A673 (cell line): Measurements from ENCODE around the gene TP53I13. TPM values are rescaled to one million over a fixed set of nuclear protein-coding genes. Genes with fewer than 3 reads are reported as not detected.

Experiments
- BruUV-seq: library from RNA; stranded (reverse); fragments of 400-500 nt; replicated peaks from 2 replicates; lab custom pipeline; 2021; lab: Mats Ljungman, UMichigan
- CTCF ChIA-PET: fragments of 300-600 bp; sonication (Branson Sonifier 250); formaldehyde crosslinking; loops from one replicate; lab custom pipeline; 2022; ENCODE audit warnings: antibody characterized with exemption; lab: Charles Lee
- POLR2A ChIA-PET: fragments of 300-600 bp; sonication (Branson Sonifier 250); formaldehyde crosslinking; loops from one replicate; lab custom pipeline; 2022; ENCODE audit warnings: antibody characterized with exemption; ENCODE audit not compliant: low non-redundant PET; lab: Charles Lee
- DNase-seq: peaks from one replicate; pipeline ENCODE4 v3.0.0-alpha.2; 2015; ENCODE audit warnings: low spot score
- H3K27ac ChIP-seq: fragments of 200-600 bp; sonication (generic); 2 replicates; pipeline ENCODE4 v1.5.1; 2016; ENCODE audit warnings: mixed run types, low read depth, mild to moderate bottlenecking, mixed read lengths, antibody characterized with exemption, low read length; ENCODE audit not compliant: poor library complexity, severe bottlenecking
- H3K27me3 ChIP-seq: fragments of 200-600 bp; sonication (generic); replicated peaks from 2 replicates; pipeline ENCODE4 v1.6.1; 2017; ENCODE audit warnings: mixed run types, low read depth, mild to moderate bottlenecking, mixed read lengths, antibody characterized with exemption, low read length; ENCODE audit not compliant: insufficient read depth, poor library complexity
- H3K36me3 ChIP-seq: fragments of 200-600 bp; sonication (generic); 2 replicates; pipeline ENCODE4 v1.6.1; 2016; ENCODE audit warnings: mixed run types, mild to moderate bottlenecking, mixed read lengths, antibody characterized with exemption, low read length; ENCODE audit not compliant: insufficient read depth, poor library complexity, severe bottlenecking
- H3K4me1 ChIP-seq: fragments of 200-600 bp; sonication (generic); 2 replicates; pipeline ENCODE4 v1.6.1; 2017; ENCODE audit warnings: mixed run types, mild to moderate bottlenecking, mixed read lengths, antibody characterized with exemption, low read length; ENCODE audit not compliant: insufficient read depth, poor library complexity, severe bottlenecking
- H3K4me3 ChIP-seq: fragments of 200-600 bp; sonication (generic); 2 replicates; pipeline ENCODE4 v1.5.1; 2016; ENCODE audit warnings: low read depth, mixed run types, mild to moderate bottlenecking, mixed read lengths, low read length; ENCODE audit not compliant: poor library complexity, severe bottlenecking
- H3K9me3 ChIP-seq: fragments of 200-600 bp; sonication (generic); 2 replicates; pipeline ENCODE4 v1.6.1; 2016; ENCODE audit warnings: mixed run types, low read depth, mild to moderate bottlenecking, mixed read lengths, antibody characterized with exemption, low read length; ENCODE audit not compliant: poor library complexity, severe bottlenecking
- CTCF ChIP-seq: fragments of 300-800, 200-600 bp; sonication (generic); conservative IDR thresholded peaks from 2 replicates; pipeline ENCODE4 v1.5.1; 2017; ENCODE audit warnings: low read depth, mild to moderate bottlenecking, antibody characterized with exemption, low read length, moderate library complexity, mixed read lengths
- EZH2 ChIP-seq: fragments of 200-600 bp; sonication (generic); IDR thresholded peaks from 2 replicates; pipeline ENCODE4 v1.6.1; 2017; ENCODE audit warnings: borderline replicate concordance, low read depth, mild to moderate bottlenecking, mixed read lengths, antibody characterized with exemption, low read length; ENCODE audit not compliant: poor library complexity, severe bottlenecking
- intact Hi-C: fragments of 100-400 bp; cut with micrococcal nuclease; formaldehyde crosslinking; loops from one replicate; pipeline ENCODE4 v1.10.0; 2022; ENCODE audit not compliant: unreplicated experiment
- total RNA-seq: library from RNA; stranded (reverse); gene quantifications from 2 replicates; pipeline ENCODE4 v1.2.3, GENCODE V29; 2021

The TP53I13 gene
- total RNA-seq, 1 experiment from 2014 or later = 34.6 TPM

- Histone ChIP-seq H3K27me3 (no peaks in the 10 kb centered on the region), H3K27ac (no peak overlapping the region), H3K4me3 (no peak overlapping the region), H3K36me3 (peaks cover 82% of the 10 kb centered on the region), H3K9me3 (no peaks in the 10 kb centered on the region), H3K4me1 (peaks cover 12% of the 10 kb centered on the region)
- no TSS peak for BruUV-seq
- intact Hi-C loops = loop anchor here (1.0 to 5.0 kb wide), 3 partner anchors 11 to 513 kb away; partner anchors contain the start of gene SSH2
- DNase-seq = peak; percentile 91
- CTCF ChIA-PET = interaction anchor here (0.6 to 1.6 kb wide), 7 partner anchors 12 to 513 kb away, joined by 3 to 9 read pairs (median 3); no protein-coding TSS in a partner anchor
- POLR2A ChIA-PET = interaction anchor here (0.6 kb wide), 1 partner anchor 11 kb away, joined by 3 read pairs; no protein-coding TSS in a partner anchor
- TF ChIP-seq CTCF (peak; percentile 93), EZH2 (no peak)
These were observed 11.6 kb downstream of the TP53I13 start for GRCh38 chr17:29579866-29580771.

GRCh38 chr17:29581583-29582253, 13.2 kb downstream of the TP53I13 start:
- intact Hi-C loops = loop anchor here (2.0 to 5.0 kb wide), 2 partner anchors 351 to 511 kb away; partner anchors contain the start of gene SSH2
- TF ChIP-seq EZH2 (no peak), CTCF (no peak)
- no TSS peak for BruUV-seq
- ChIA-PET POLR2A (interaction anchor here (0.5 to 0.6 kb wide), 2 partner anchors 310 to 474 kb away, joined by 4 to 26 read pairs; no protein-coding TSS in a partner anchor), CTCF (interaction anchor here (0.6 to 1.6 kb wide), 4 partner anchors 9 to 515 kb away, joined by 5 to 9 read pairs (median 8); no protein-coding TSS in a partner anchor)
- peaks cover 66% of the 10 kb centered on the region for H3K36me3 ChIP-seq
- H3K4me1 ChIP-seq = peaks cover 24% of the 10 kb centered on the region
- H3K4me3 ChIP-seq = no peak overlapping the region
- no peaks in the 10 kb centered on the region for H3K27me3 ChIP-seq
- no peak overlapping the region for H3K27ac ChIP-seq
- no peaks in the 10 kb centered on the region for H3K9me3 ChIP-seq
- no peak for DNase-seq

GRCh38 chr17:29582254-29582765, 13.8 kb downstream of the TP53I13 start:
- DNase-seq = no peak
- H3K4me3 ChIP-seq = no peak overlapping the region
- CTCF ChIA-PET = interaction anchor here (0.6 kb wide), 2 partner anchors 45 to 514 kb away, joined by 5 to 9 read pairs; no protein-coding TSS in a partner anchor
- H3K36me3 ChIP-seq = peaks cover 62% of the 10 kb centered on the region
- no peak overlapping the region for H3K27ac ChIP-seq
- POLR2A ChIA-PET = interaction anchor here (0.5 kb wide), 1 partner anchor 474 kb away, joined by 4 read pairs; no protein-coding TSS in a partner anchor
- no peaks in the 10 kb centered on the region for H3K9me3 ChIP-seq
- intact Hi-C loops = loop anchor here (5.0 kb wide), 1 partner anchor 350 kb away; the partner anchor contains the start of gene SSH2
- H3K27me3 ChIP-seq = no peaks in the 10 kb centered on the region
- TF ChIP-seq CTCF = no peak
- no peak for TF ChIP-seq EZH2
- no TSS peak for BruUV-seq
- H3K4me1 ChIP-seq = peaks cover 29% of the 10 kb centered on the region
